WTC11 (cell line): ENCODE results near the gene ATL2. TPM values are rescaled to one million over a fixed set of nuclear protein-coding genes. Genes with fewer than 3 reads are reported as not detected.

ENCODE experiments used
- ATAC-seq: fragments of 200-7000 bp; cut with Tn5 transposase; 2 replicates; pipeline ENCODE4 v1.10.0; 2021; ENCODE audit warnings: mild to moderate bottlenecking, moderate library complexity
- CTCF ChIA-PET: fragments of 300-600 bp; sonication (Branson Sonifier 250); formaldehyde crosslinking; loops from one replicate; lab custom pipeline; 2021; ENCODE audit warnings: antibody characterized with exemption; lab: Charles Lee
- POLR2A ChIA-PET: fragments of 350-600 bp; sonication (Branson Sonifier 250); formaldehyde crosslinking; loops from one replicate; lab custom pipeline; 2021; ENCODE audit warnings: antibody characterized with exemption; lab: Charles Lee
- DNase-seq: peaks from one replicate; pipeline ENCODE4 v3.0.0; 2021; ENCODE audit warnings: low spot score
- H3K27ac Mint-ChIP-seq: 2 replicates; pipeline ENCODE4 v1.8.0; 2021; ENCODE audit warnings: mixed read lengths
- H3K27me3 Mint-ChIP-seq: 2 replicates; pipeline ENCODE4 v1.8.0; 2021; ENCODE audit warnings: low read depth, mild to moderate bottlenecking, moderate library complexity, mixed read lengths
- H3K36me3 Mint-ChIP-seq: 2 replicates; pipeline ENCODE4 v1.8.0; 2021; ENCODE audit warnings: mixed read lengths
- H3K4me1 Mint-ChIP-seq: 2 replicates; pipeline ENCODE4 v1.8.0; 2022; ENCODE audit warnings: mixed read lengths
- H3K4me3 Mint-ChIP-seq: 2 replicates; pipeline ENCODE4 v1.8.0; 2021; ENCODE audit warnings: mild to moderate bottlenecking, moderate library complexity, mixed read lengths
- H3K9me3 Mint-ChIP-seq: 2 replicates; pipeline ENCODE4 v1.8.0; 2021; ENCODE audit warnings: mixed read lengths
- CBFB ChIP-seq: sonication (generic); formaldehyde crosslinking; IDR thresholded peaks from 2 replicates; pipeline ENCODE4 v1.8.1; 2022; ENCODE audit warnings: mild to moderate bottlenecking, low read depth, missing genetic modification reagents
- E2F4 ChIP-seq: sonication (generic); formaldehyde crosslinking; IDR thresholded peaks from 2 replicates; pipeline ENCODE4 v1.8.1; 2022; ENCODE audit warnings: low read depth, mild to moderate bottlenecking, moderate library complexity, missing genetic modification reagents, borderline replicate concordance
- ELF4 ChIP-seq: sonication (generic); formaldehyde crosslinking; IDR thresholded peaks from 2 replicates; pipeline ENCODE4 v1.8.1; 2022; ENCODE audit warnings: low read depth, mild to moderate bottlenecking, moderate library complexity, missing genetic modification reagents
- ETV6 ChIP-seq: sonication (generic); formaldehyde crosslinking; IDR thresholded peaks from 2 replicates; pipeline ENCODE4 v1.8.1; 2022; ENCODE audit warnings: mild to moderate bottlenecking, missing genetic modification reagents
- FOXJ3 ChIP-seq: sonication (generic); formaldehyde crosslinking; IDR thresholded peaks from 2 replicates; pipeline ENCODE4 v1.9.0; 2021; ENCODE audit warnings: missing genetic modification reagents, mild to moderate bottlenecking, borderline replicate concordance
- FOXP4 ChIP-seq: sonication (generic); formaldehyde crosslinking; IDR thresholded peaks from 2 replicates; pipeline ENCODE4 v1.8.0; 2022; ENCODE audit warnings: mild to moderate bottlenecking, missing genetic modification reagents
- GRHL2 ChIP-seq: fragments of 250-450 bp; sonication (Bioruptor Pico); IDR thresholded peaks from 2 replicates; pipeline ENCODE4 v1.8.0; 2022; ENCODE audit warnings: mild to moderate bottlenecking, moderate library complexity; ENCODE audit not compliant: insufficient replicate concordance, severe bottlenecking
- NFATC4 ChIP-seq: fragments of 250-450 bp; sonication (Bioruptor Pico); IDR thresholded peaks from 2 replicates; pipeline ENCODE4 v1.9.0; 2021; ENCODE audit warnings: mild to moderate bottlenecking
- NFYB ChIP-seq: sonication (generic); formaldehyde crosslinking; conservative IDR thresholded peaks from 2 replicates; pipeline ENCODE4 v1.8.0; 2022; ENCODE audit warnings: low read depth, missing genetic modification reagents
- NR1H2 ChIP-seq: sonication (generic); formaldehyde crosslinking; IDR thresholded peaks from 2 replicates; pipeline ENCODE4 v1.9.0; 2021; ENCODE audit warnings: mild to moderate bottlenecking, moderate library complexity, missing genetic modification reagents
- SOX15 ChIP-seq: fragments of 250-450 bp; sonication (Bioruptor Pico); IDR thresholded peaks from 2 replicates; pipeline ENCODE4 v1.9.0; 2021; ENCODE audit warnings: mild to moderate bottlenecking
- TP53 ChIP-seq: sonication (generic); formaldehyde crosslinking; IDR thresholded peaks from 2 replicates; pipeline ENCODE4 v1.8.1; 2023; ENCODE audit warnings: mild to moderate bottlenecking, missing genetic modification reagents
- ZNF219 ChIP-seq: sonication (generic); formaldehyde crosslinking; IDR thresholded peaks from 2 replicates; pipeline ENCODE4 v1.8.0; 2023; ENCODE audit warnings: missing genetic modification reagents, mild to moderate bottlenecking, borderline replicate concordance
- ZNF416 ChIP-seq: fragments of 250-450 bp; sonication (Bioruptor Pico); IDR thresholded peaks from 2 replicates; pipeline ENCODE4 v1.9.0; 2021; ENCODE audit warnings: mild to moderate bottlenecking, inconsistent platforms
- ZNF423 ChIP-seq: fragments of 250-450 bp; sonication (Bioruptor Pico); IDR thresholded peaks from 2 replicates; pipeline ENCODE4 v2.1.2; 2022; ENCODE audit warnings: mild to moderate bottlenecking, moderate library complexity
- ZNF425 ChIP-seq: fragments of 250-450 bp; sonication (Bioruptor Pico); conservative IDR thresholded peaks from 2 replicates; pipeline ENCODE4 v1.9.0; 2021; ENCODE audit warnings: mild to moderate bottlenecking
- ZNF671 ChIP-seq: fragments of 250-450 bp; sonication (Bioruptor Pico); IDR thresholded peaks from 2 replicates; pipeline ENCODE4 v1.8.0; 2021; ENCODE audit warnings: mild to moderate bottlenecking
- total RNA-seq: library from RNA; stranded (reverse); gene quantifications from 3 replicates; pipeline ENCODE4 v1.2.3, GENCODE V29; 2021
- TF ChIP-seq, protein P1 (sequence below): sonication (generic); formaldehyde crosslinking; IDR thresholded peaks from 2 replicates; pipeline ENCODE4 v1.8.0; 2022; ENCODE audit warnings: mild to moderate bottlenecking, missing genetic modification reagents
- TF ChIP-seq, protein P2 (sequence below): sonication (generic); formaldehyde crosslinking; IDR thresholded peaks from 2 replicates; pipeline ENCODE4 v1.8.0; 2023; ENCODE audit warnings: missing genetic modification reagents
- TF ChIP-seq, protein P3 (sequence below): sonication (generic); formaldehyde crosslinking; IDR thresholded peaks from 2 replicates; pipeline ENCODE4 v1.8.1; 2022; ENCODE audit warnings: mild to moderate bottlenecking, missing genetic modification reagents, moderate library complexity, borderline replicate concordance
- TF ChIP-seq, protein P4 (sequence below): sonication (generic); formaldehyde crosslinking; IDR thresholded peaks from 2 replicates; pipeline ENCODE4 v1.8.1; 2023; ENCODE audit warnings: mild to moderate bottlenecking, missing genetic modification reagents, borderline replicate concordance
- TF ChIP-seq, protein P5 (sequence below): sonication (generic); formaldehyde crosslinking; IDR thresholded peaks from 2 replicates; pipeline ENCODE4 v1.8.1; 2023; ENCODE audit warnings: mild to moderate bottlenecking, missing genetic modification reagents, moderate library complexity

ATL2 gene
- total RNA-seq, 1 experiment from 2014 or later = 90.5 TPM

DNA sequence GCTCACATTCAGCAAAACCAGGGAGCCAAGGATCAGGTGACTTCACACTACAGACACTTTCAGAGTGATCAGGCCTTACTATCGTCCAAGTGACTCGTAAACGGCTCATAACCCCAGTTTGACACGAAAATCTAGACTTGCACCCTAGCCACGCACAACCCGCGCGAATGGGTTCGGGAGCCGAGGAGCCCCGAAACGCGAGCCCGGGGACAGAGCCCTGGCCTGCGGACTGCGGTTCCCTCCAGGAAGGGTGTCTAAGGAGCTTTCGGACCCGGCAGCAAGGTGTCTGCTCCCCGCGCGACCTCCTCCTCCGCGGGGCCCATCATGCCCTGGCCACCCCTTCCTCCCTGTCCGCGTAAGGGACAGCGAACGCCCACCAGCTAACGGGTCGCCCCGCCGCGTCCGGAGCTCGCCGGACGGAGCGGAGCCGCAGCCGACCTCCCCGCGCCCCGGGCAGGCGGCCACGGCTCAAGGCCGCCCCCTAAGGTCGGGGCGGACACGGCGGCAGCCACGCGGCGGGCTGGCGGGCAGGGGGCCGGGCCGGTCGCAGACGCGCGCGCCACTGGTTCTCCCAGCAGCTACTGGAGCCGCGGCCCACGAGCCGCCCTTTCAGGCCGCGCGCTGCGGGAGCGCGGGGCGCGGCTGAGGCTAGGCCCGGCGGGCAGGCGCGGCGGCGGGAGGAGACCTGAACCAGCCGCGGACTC, 575 bp downstream of the ATL2 start (continued):
- TF ChIP-seq ZNF423 (no peak), NFATC4 (no peak), FOXP4 (peak; percentile 64; the same call in 1 of the 2 replicates), TP53 (no peak), ZNF219 (CRISPR knock-in tag) (no peak), SOX15 (no peak), ETV6 (CRISPR knock-in tag) (no peak), FOXJ3 (CRISPR knock-in tag) (no peak), NR1H2 (CRISPR knock-in tag) (no peak), ZNF416 (CRISPR knock-in tag) (0 out of 2 replicates have a peak, but pooled peaks have one; percentile 21), NFYB (no peak), ZNF425 (CRISPR knock-in tag) (no peak)
- TF ChIP-seq, protein P1, sequence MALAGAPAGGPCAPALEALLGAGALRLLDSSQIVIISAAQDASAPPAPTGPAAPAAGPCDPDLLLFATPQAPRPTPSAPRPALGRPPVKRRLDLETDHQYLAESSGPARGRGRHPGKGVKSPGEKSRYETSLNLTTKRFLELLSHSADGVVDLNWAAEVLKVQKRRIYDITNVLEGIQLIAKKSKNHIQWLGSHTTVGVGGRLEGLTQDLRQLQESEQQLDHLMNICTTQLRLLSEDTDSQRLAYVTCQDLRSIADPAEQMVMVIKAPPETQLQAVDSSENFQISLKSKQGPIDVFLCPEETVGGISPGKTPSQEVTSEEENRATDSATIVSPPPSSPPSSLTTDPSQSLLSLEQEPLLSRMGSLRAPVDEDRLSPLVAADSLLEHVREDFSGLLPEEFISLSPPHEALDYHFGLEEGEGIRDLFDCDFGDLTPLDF (CRISPR knock-in tag) = no peak
- TF ChIP-seq, protein P2, sequence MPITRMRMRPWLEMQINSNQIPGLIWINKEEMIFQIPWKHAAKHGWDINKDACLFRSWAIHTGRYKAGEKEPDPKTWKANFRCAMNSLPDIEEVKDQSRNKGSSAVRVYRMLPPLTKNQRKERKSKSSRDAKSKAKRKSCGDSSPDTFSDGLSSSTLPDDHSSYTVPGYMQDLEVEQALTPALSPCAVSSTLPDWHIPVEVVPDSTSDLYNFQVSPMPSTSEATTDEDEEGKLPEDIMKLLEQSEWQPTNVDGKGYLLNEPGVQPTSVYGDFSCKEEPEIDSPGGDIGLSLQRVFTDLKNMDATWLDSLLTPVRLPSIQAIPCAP = no peak

GRCh38 chr2:38375696-38376345, 1.3 kb downstream of the ATL2 start:
- POLR2A ChIA-PET = interaction anchor here (0.6 to 1.6 kb wide), 5 partner anchors 36 to 132 kb away, joined by 3 to 7 read pairs (median 5); no protein-coding TSS in a partner anchor
- ATAC-seq = peak; percentile 4; the same call in 1 of the 2 replicates
- H3K27me3 Mint-ChIP-seq = no peaks in the 10 kb centered on the region
- no peaks in the 10 kb centered on the region for H3K9me3 Mint-ChIP-seq
- DNase-seq = peak; percentile 41
- H3K4me3 Mint-ChIP-seq = peak overlapping the region; percentile 87
- no peaks in the 10 kb centered on the region for H3K36me3 Mint-ChIP-seq
- CTCF ChIA-PET = interaction anchor here (0.6 to 4.6 kb wide), 18 partner anchors 9 to 143 kb away, joined by 3 to 47 read pairs (median 4); no protein-coding TSS in a partner anchor
- H3K27ac Mint-ChIP-seq = peak overlapping the region; percentile 37; the same call in 1 of the 2 replicates
- peaks cover 48% of the 10 kb centered on the region for H3K4me1 Mint-ChIP-seq
- TF ChIP-seq CBFB (CRISPR knock-in tag) (no peak), GRHL2 (no peak), ZNF671 (CRISPR knock-in tag) (no peak), NFATC4 (no peak), ELF4 (CRISPR knock-in tag) (no peak), E2F4 (CRISPR knock-in tag) (no peak)
- TF ChIP-seq, protein P3, sequence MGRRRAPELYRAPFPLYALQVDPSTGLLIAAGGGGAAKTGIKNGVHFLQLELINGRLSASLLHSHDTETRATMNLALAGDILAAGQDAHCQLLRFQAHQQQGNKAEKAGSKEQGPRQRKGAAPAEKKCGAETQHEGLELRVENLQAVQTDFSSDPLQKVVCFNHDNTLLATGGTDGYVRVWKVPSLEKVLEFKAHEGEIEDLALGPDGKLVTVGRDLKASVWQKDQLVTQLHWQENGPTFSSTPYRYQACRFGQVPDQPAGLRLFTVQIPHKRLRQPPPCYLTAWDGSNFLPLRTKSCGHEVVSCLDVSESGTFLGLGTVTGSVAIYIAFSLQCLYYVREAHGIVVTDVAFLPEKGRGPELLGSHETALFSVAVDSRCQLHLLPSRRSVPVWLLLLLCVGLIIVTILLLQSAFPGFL (CRISPR knock-in tag) = no peak
- TF ChIP-seq, protein P4, sequence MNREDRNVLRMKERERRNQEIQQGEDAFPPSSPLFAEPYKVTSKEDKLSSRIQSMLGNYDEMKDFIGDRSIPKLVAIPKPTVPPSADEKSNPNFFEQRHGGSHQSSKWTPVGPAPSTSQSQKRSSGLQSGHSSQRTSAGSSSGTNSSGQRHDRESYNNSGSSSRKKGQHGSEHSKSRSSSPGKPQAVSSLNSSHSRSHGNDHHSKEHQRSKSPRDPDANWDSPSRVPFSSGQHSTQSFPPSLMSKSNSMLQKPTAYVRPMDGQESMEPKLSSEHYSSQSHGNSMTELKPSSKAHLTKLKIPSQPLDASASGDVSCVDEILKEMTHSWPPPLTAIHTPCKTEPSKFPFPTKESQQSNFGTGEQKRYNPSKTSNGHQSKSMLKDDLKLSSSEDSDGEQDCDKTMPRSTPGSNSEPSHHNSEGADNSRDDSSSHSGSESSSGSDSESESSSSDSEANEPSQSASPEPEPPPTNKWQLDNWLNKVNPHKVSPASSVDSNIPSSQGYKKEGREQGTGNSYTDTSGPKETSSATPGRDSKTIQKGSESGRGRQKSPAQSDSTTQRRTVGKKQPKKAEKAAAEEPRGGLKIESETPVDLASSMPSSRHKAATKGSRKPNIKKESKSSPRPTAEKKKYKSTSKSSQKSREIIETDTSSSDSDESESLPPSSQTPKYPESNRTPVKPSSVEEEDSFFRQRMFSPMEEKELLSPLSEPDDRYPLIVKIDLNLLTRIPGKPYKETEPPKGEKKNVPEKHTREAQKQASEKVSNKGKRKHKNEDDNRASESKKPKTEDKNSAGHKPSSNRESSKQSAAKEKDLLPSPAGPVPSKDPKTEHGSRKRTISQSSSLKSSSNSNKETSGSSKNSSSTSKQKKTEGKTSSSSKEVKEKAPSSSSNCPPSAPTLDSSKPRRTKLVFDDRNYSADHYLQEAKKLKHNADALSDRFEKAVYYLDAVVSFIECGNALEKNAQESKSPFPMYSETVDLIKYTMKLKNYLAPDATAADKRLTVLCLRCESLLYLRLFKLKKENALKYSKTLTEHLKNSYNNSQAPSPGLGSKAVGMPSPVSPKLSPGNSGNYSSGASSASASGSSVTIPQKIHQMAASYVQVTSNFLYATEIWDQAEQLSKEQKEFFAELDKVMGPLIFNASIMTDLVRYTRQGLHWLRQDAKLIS = no peak
- TF ChIP-seq, protein P5, sequence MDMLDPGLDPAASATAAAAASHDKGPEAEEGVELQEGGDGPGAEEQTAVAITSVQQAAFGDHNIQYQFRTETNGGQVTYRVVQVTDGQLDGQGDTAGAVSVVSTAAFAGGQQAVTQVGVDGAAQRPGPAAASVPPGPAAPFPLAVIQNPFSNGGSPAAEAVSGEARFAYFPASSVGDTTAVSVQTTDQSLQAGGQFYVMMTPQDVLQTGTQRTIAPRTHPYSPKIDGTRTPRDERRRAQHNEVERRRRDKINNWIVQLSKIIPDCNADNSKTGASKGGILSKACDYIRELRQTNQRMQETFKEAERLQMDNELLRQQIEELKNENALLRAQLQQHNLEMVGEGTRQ (CRISPR knock-in tag) = no peak
